Brain pericyte (primary cell): ENCODE results near the gene SRI.
A peak's percentile ranks its signal among the peaks of the same experiment; 100 is the strongest.
"Not testable (repeated sequence)": the region's sequence is repeated elsewhere in the genome, so short reads cannot be mapped to it uniquely, and the experiment has no call there.

Experiments
- DNase-seq: peaks from one replicate; pipeline ENCODE4 v3.0.0-alpha.2; 2012; ENCODE audit warnings: low read depth, low spot score

The SRI gene, protein sequence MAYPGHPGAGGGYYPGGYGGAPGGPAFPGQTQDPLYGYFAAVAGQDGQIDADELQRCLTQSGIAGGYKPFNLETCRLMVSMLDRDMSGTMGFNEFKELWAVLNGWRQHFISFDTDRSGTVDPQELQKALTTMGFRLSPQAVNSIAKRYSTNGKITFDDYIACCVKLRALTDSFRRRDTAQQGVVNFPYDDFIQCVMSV

GRCh38 chr7:88219781-88220747 is at the start of gene SRI:
TSS of gene SRI (minus strand) at chr7:88220038. CDS start at chr7:88220026, 12 bp downstream.
- DNase-seq: peak; percentile 84

- DNase-seq: no peak
Observed at GRCh38 chr7:88269586-88269985, 49.7 kb upstream of the SRI start.

DNA sequence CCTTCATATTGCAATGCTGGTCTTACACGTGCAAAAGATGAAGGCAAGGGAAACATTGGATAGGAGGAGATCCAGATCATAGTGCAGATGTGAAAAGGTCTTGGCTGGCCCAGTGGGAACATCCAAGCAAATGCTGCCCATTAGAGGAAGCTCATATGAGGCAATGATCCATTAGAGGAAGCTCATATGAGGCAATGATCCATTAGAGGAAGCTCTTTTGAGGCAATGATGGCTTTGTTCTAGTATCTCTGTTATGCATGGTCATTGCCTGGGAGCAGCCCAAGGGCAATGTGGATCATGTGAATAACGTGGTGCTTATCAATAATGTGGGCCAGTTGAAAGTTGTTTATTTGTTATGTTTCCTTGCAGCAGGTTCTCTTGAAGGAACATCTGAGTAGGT is 49.0 kb upstream of the SRI start:
- no peak for DNase-seq

- no peak for DNase-seq
Observed at GRCh38 chr7:88268051-88268450, 48.2 kb upstream of the SRI start.

- DNase-seq: no peak
Observed at GRCh38 chr7:88267421-88267820, 47.6 kb upstream of the SRI start.

GRCh38 chr7:88264987-88265386 is 45.1 kb upstream of the SRI start:
- DNase-seq: not testable (repeated sequence)

DNA sequence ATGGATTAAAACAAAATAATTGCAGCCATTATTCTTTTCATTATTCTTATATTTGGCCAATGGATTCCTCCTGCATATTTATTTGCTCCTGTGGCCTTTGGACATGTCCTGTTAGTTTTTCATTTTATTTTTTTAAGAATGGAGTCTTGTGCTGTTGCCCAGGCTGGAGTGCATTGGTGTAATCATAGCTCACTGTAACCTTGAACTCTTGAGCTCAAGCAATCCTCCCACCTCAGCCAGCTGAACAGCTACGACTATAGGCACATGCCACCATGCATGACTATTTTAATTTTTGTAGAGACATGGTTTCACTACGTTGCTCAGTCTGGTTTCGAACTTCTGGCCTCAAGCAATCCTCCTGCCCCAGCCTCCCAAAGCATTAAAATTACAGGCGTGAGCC is 42.7 kb upstream of the SRI start:
- no peak for DNase-seq

GRCh38 chr7:88260719-88261118 is 40.9 kb upstream of the SRI start:
- DNase-seq: no peak

DNA sequence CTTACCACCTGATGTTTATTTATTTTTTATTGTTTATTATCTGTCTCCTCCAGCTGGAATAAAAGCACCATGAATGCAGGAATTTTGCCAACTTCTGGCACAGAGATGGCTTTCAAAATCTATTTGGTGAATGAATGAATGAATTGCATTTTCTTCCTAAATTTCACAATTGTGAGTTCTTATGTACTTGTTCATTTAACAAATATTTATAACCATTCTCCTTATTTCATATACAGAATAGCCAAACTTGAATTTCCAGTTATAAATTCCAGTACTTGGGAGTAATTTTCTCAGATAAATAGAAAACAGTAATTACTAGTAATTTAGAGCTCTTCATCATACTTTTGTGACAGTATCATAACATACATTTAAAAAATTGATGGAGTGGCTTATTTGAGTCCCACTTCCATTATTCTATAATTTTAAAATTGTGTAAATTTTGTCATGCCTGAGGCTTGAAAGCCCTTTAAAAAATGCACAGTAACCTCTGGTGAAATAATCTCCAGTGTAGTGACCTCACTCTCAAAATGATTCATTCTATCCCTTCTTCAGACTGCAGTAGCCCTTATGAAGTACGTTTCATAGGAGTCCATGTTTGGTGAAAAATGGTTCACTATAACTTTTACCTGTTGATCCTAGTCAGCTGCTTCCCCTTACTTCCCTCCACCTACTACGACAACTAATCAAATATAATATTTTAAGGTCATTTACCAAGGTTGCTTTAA is 40.0 kb upstream of the SRI start:
- no peak for DNase-seq

GRCh38 chr7:88258296-88258695 is 38.5 kb upstream of the SRI start:
- DNase-seq: not testable (repeated sequence)

- DNase-seq: no peak
Observed at GRCh38 chr7:88256906-88257305, 37.1 kb upstream of the SRI start.

- DNase-seq: no peak
Observed at GRCh38 chr7:88254721-88255424, 35.0 kb upstream of the SRI start.

DNA sequence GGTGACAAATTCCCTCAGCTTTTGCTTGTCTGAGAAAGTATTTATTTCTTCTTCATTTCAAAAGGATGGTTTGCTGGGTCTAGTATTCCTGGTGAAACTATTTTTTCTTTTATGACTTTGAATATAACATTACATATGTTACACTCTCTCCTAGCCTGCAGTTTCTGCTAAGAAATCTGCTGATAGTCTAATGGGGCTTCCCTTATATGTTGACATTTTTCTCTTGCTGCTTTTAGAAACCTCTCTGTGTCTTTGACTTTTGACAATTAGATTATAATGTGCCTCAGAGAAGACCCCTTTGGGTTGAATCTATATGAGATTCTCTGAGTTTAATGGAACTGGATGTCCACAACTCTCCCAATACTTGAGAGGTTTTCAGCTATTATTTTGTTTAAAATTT is 33.8 kb upstream of the SRI start:
- DNase-seq: no peak

- DNase-seq: no peak
Observed at GRCh38 chr7:88244258-88244657, 24.4 kb upstream of the SRI start.

DNA sequence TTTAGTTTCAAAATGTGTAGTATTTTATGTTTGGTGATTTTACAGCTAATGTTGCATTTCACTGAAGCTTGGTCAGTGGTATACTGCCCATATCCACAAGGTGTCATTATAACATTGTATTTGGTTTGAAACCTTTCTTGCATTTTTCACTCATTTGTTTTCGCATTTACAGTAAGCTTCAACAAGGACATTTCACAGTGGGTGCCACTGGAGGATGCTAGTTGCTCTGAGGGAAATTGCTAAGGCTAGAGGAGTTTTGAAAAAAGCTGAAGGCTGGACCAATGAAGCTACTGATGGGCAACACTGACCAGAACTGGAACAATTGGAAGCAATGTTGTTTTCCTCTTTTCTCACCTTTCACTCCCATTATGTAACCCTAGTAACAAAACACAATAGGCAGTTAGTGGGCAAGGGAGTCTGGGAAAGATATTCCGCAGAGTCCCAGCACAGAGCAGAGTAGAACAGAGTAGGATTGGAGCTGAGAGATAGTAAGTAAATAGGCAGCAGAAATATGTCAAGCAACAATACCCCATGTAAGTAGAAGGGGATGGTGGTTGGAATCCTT is 23.6 kb upstream of the SRI start:
- peak; percentile 38 for DNase-seq

DNA sequence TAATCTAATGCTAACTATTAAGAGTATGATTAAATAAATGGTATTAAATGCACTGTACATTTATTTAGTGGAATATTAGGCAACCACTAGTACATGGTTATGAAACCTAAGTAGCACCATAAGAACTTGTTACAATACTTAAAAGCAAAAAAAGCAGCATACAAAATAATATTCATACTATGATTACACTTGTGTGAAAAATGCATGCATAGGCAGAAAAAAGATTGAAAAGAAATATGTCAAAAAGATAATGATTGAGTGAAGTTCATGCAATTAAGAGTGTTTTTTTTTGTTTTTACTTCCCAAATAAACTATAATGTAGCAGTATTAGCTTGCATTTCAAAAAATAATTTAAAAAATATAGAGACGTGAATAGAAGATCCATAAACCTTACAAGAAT is 20.0 kb upstream of the SRI start:
- DNase-seq: no peak

DNA sequence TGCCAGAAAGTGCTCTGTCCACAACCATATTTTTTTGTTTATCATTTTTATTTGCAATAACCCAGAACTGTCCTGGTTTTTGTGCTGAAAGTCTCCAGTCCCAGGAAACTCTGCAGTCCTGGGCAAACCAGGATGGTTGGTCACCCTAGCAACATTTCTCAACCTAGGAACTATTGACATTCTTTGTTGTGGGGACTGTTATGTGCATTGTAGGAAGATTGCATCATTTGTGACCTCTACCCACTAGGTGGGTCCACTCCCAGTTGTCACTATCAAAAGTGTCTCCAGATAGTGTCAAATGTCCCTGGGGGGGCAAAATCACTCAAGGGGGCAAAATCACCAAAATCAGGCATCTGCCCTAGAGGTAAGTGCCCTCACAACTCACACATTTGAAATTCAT is 14.0 kb upstream of the SRI start:
- no peak for DNase-seq

DNA sequence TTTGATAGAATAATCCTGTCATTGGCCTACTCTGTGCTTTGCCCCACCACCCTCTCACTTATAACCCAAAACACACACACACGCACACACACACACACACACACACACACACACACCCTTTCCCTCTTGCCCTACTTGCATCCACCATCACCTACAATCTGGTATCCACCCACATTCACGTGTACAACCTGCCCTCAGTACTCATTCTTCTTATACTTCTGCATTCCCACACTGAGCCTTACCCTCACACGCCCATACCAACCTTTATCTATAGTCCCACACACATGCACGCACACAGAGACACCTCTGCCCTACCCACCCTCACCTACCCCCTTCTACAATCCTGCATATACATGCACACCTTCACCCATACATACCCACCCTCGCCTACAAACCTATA is 10.8 kb upstream of the SRI start:
- no peak for DNase-seq

GRCh38 chr7:88229302-88229995 is 9.6 kb upstream of the SRI start:
- no peak for DNase-seq

GRCh38 chr7:88226886-88227516 is 7.2 kb upstream of the SRI start:
- DNase-seq: peak; percentile 34
